GM12878 (cell line): ENCODE results near the gene ERN1. TPM values are rescaled to one million over a fixed set of nuclear protein-coding genes. Genes with fewer than 3 reads are reported as not detected.

Experiments
- ATF2 ChIP-seq: IDR thresholded peaks from 2 replicates; pipeline ENCODE4 v1.6.1; 2012; ENCODE audit warnings: low read length, inconsistent platforms
- E2F8 ChIP-seq: fragments of 450-650 bp; IDR thresholded peaks from 2 replicates; pipeline ENCODE4 v1.6.1; 2018; ENCODE audit warnings: mild to moderate bottlenecking, low read depth, moderate library complexity; ENCODE audit not compliant: partially characterized antibody
- IKZF1 ChIP-seq: fragments of 450-650 bp; conservative IDR thresholded peaks from 2 replicates; pipeline ENCODE4 v1.6.1; 2017; ENCODE audit warnings: antibody characterized with exemption, mild to moderate bottlenecking
- KAT2A ChIP-seq: conservative IDR thresholded peaks from 2 replicates; pipeline ENCODE4 v1.6.1; 2011; ENCODE audit warnings: low read depth, low read length; ENCODE audit not compliant: control insufficient read depth
- PBX3 ChIP-seq: IDR thresholded peaks from 2 replicates; pipeline ENCODE4 v1.6.1; 2011; ENCODE audit warnings: mild to moderate bottlenecking, low read depth, low read length, moderate library complexity; ENCODE audit not compliant: insufficient replicate concordance
- PKNOX1 ChIP-seq: fragments of 450-650 bp; IDR thresholded peaks from 2 replicates; pipeline ENCODE4 v1.6.1; 2016; ENCODE audit warnings: mild to moderate bottlenecking
- RELB ChIP-seq: fragments of 450-650 bp; IDR thresholded peaks from 2 replicates; pipeline ENCODE4 v1.6.1; 2017; ENCODE audit warnings: low read depth, mild to moderate bottlenecking, moderate library complexity
- RFX5 ChIP-seq: IDR thresholded peaks from 2 replicates; pipeline ENCODE4 v1.6.1; 2011; ENCODE audit warnings: low read depth, low read length, improper control_type of control experiment
- SPI1 ChIP-seq: IDR thresholded peaks from 2 replicates; pipeline ENCODE4 v1.6.1; 2011; ENCODE audit warnings: low read depth, mild to moderate bottlenecking, low read length, moderate library complexity, borderline replicate concordance; ENCODE audit not compliant: insufficient read depth
- ZNF592 ChIP-seq: fragments of 450-650 bp; IDR thresholded peaks from 2 replicates; pipeline ENCODE4 v1.6.1; 2017; ENCODE audit warnings: mild to moderate bottlenecking, moderate library complexity
- polyA plus RNA-seq, 11 experiments: library from polyadenylated mRNA; depleted of rRNA in 4 of 11; unstranded in 6 of 11; stranded (reverse) in 5 of 11; fragments of >200 nt; fragmentation: Nextera tagmentation in 4 of 11; fragmentation: Illumina TruSeq in 1 of 11; extraction: Ambion mirVana in 4 of 11; extraction: Trizol in 1 of 11; gene quantifications; 1 replicate in 1 of 11; 2 replicates in 10 of 11; pipeline versions ENCODE4 v1.2.1 to v1.2.3, GENCODE V29; 2011 to 2016; ENCODE audit warnings: inconsistent platforms in 2 of 11, missing spikeins in 2 of 11, low read depth in 1 of 11
- total RNA-seq, 4 experiments: library from RNA; depleted of rRNA in 3 of 4; stranded (reverse); fragments of >200 nt in 3 of 4; fragmentation: Illumina TruSeq in 1 of 4; extraction: Trizol in 1 of 4; gene quantifications; 2 replicates each; pipeline versions ENCODE4 v1.2.1 to v1.2.3, GENCODE V29; 2013 to 2021
- TF ChIP-seq, protein P1 (sequence below): IDR thresholded peaks from 2 replicates; pipeline ENCODE4 v1.6.1; 2012; ENCODE audit warnings: mild to moderate bottlenecking, low read depth, low read length

Gene ERN1
- total and polyA plus RNA-seq, 10 of the 15 experiments (the other 5 are each of a cell fraction or from before 2014, with no cell fraction given): 2.6 to 19.2 (median 7.6) TPM

DNA sequence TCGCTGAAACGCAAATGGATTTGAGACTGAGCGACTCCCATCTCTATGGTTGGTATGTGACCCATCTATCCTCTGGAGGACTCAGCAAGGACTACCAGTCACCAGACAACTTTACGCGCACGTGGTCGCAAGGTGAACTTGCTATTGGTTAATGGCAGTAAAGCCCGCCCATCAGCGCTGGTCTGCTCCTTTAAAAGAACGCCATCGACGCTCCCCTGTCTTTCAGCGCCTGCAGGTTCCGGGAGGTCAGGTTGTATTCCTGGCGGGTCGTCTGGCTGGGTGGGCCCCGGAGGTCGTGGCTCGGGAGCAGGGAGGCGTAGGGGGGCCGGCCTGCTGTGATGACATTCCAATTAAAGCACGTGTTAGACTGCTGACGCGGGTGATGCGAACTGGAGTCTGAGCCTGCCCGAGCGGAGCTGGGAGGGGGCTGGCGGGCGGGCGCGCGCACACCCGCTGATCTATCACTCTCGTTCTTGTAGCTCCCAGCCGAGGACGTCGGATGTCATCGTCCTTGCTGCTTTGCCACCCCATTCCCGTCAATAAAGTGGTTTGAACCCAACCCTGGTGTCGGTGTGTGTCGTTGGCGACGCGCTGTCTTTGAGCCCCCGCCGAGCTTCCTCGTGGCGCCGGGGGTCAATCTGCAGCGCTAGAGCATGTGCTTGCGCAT, 15.9 kb upstream of the ERN1 start (continued):
- TF ChIP-seq, protein P1, sequence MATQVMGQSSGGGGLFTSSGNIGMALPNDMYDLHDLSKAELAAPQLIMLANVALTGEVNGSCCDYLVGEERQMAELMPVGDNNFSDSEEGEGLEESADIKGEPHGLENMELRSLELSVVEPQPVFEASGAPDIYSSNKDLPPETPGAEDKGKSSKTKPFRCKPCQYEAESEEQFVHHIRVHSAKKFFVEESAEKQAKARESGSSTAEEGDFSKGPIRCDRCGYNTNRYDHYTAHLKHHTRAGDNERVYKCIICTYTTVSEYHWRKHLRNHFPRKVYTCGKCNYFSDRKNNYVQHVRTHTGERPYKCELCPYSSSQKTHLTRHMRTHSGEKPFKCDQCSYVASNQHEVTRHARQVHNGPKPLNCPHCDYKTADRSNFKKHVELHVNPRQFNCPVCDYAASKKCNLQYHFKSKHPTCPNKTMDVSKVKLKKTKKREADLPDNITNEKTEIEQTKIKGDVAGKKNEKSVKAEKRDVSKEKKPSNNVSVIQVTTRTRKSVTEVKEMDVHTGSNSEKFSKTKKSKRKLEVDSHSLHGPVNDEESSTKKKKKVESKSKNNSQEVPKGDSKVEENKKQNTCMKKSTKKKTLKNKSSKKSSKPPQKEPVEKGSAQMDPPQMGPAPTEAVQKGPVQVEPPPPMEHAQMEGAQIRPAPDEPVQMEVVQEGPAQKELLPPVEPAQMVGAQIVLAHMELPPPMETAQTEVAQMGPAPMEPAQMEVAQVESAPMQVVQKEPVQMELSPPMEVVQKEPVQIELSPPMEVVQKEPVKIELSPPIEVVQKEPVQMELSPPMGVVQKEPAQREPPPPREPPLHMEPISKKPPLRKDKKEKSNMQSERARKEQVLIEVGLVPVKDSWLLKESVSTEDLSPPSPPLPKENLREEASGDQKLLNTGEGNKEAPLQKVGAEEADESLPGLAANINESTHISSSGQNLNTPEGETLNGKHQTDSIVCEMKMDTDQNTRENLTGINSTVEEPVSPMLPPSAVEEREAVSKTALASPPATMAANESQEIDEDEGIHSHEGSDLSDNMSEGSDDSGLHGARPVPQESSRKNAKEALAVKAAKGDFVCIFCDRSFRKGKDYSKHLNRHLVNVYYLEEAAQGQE: no peak; the same call in 1 of the 2 replicates
- TF ChIP-seq SPI1: no peak
- TF ChIP-seq PKNOX1: peak; percentile 88
- no peak for TF ChIP-seq ZNF592
- TF ChIP-seq RFX5: no peak
- no peak for TF ChIP-seq KAT2A
- no peak for TF ChIP-seq E2F8
- TF ChIP-seq PBX3: peak; percentile 34
- TF ChIP-seq ATF2: peak; percentile 48; the same call in 1 of the 2 replicates
- 0 out of 2 replicates have a peak, but pooled peaks have one; percentile 58 for TF ChIP-seq RELB
- TF ChIP-seq IKZF1: peak; percentile 50; the same call in 1 of the 2 replicates
